ENCODE measurements around the gene SPACA5. TPM values are rescaled to one million over a fixed set of nuclear protein-coding genes. Genes with fewer than 3 reads are reported as not detected.

The SPACA5 gene
- total and polyA plus RNA-seq, 9 of the 15 experiments (the other 6 are each of a cell fraction or from before 2014, with no cell fraction given) = not detected

GRCh38 chrX:48003758-48004457, 2.9 kb upstream of the SPACA5 start, which contains the start of gene ZNF182 (continued):
- peak; percentile 49 for TF ChIP-seq ATF1 (CRISPR knock-in tag; IDR thresholded peaks at IDR 0.05)
- TF ChIP-seq ATF1 (tag; IDR thresholded peaks at IDR 0.05) = peak; percentile 94
- TF ChIP-seq NRF1 (conservative IDR thresholded peaks at IDR 0.05 in 1 of 2, IDR thresholded peaks at IDR 0.05 in 1 of 2) = peak; percentile 97 to 98
- 0 out of 3 replicates have a peak, but pooled peaks of 1 of the 2 experiments have one; percentile 13 for TF ChIP-seq CBX3 (IDR thresholded peaks at IDR 0.05; ENCODE audit: borderline replicate concordance in 1 of 2, low read length in 2 of 2)
- TF ChIP-seq MEIS2 (IDR thresholded peaks at IDR 0.05; ENCODE audit: partially characterized antibody) = peak; percentile 84
- TF ChIP-seq RERE (CRISPR knock-in tag; IDR thresholded peaks at IDR 0.05; ENCODE audit: borderline replicate concordance) = no peak
- peak; percentile 91 for TF ChIP-seq ELF1 (tag; IDR thresholded peaks at IDR 0.05)
- TF ChIP-seq ZHX1 (conservative IDR thresholded peaks at IDR 0.05; ENCODE audit: low read length) = no peak
- TF ChIP-seq YY1 (IDR thresholded peaks at IDR 0.05; ENCODE audit: borderline replicate concordance in 1 of 3, control insufficient read depth in 1 of 3, extremely low read depth in 1 of 3, insufficient read depth in 3 of 3, insufficient read length in 1 of 3, insufficient replicate concordance in 2 of 3, low read depth in 1 of 3, low read length in 2 of 3) = peak; percentile 76 to 98 (median 95)
- TF ChIP-seq SPI1 (IDR thresholded peaks at IDR 0.05; ENCODE audit: borderline replicate concordance, low read depth, low read length) = peak; percentile 92
- TF ChIP-seq THRB (CRISPR knock-in tag; conservative IDR thresholded peaks at IDR 0.05) = no peak
- 0 out of 4 replicates have a peak, but pooled peaks of 1 of the 2 experiments have one; percentile 21 for TF ChIP-seq TRIM24 (IDR thresholded peaks at IDR 0.05)
- TF ChIP-seq RBFOX2 (IDR thresholded peaks at IDR 0.05; ENCODE audit: low read depth, low read length) = peak; percentile 81
- no peak for TF ChIP-seq ESRRA (IDR thresholded peaks at IDR 0.05; ENCODE audit: borderline replicate concordance, low read depth)
- peak; percentile 81 for TF ChIP-seq POU5F1 (IDR thresholded peaks at IDR 0.05; ENCODE audit: borderline replicate concordance, low read depth, low read length, partially characterized antibody)
- peak; percentile 88; the same call in 1 of the 2 replicates for TF ChIP-seq ZNF3 (CRISPR knock-in tag; IDR thresholded peaks at IDR 0.05)
- no peak for TF ChIP-seq ZNF444 (CRISPR knock-in tag; IDR thresholded peaks at IDR 0.05)

Data from K562 (cell line).